AG09319 (cell line): Measurements from ENCODE around the gene CLTRN.

Experiments
- DNase-seq: peaks from one replicate; pipeline ENCODE4 v3.0.0-alpha.2; 2010; ENCODE audit warnings: low read depth; ENCODE audit errors: extremely low read depth
- CTCF ChIP-seq: IDR thresholded peaks from 2 replicates; pipeline ENCODE4 v1.5.1; 2011; ENCODE audit warnings: low read depth, mild to moderate bottlenecking, inconsistent platforms, low read length, moderate library complexity

CLTRN gene

DNA sequence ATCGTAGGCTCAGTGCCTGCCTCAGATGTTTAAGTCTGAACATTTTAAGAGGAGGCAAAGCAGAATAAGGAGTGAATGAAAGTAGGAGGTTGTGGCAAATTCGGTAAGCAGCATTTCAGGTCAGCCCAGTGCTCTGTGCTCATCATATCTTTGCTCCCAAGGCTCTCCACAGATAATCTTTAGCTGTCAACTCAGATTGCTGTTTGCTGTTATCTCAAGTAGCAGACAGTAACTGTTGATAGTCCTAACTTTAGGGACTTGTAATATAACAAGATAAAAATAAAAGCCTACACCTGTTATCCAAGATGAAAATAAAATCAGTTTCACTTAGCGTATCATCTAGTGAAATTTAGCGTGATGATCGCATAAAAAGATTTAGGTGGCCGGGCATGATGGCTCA, 18.6 kb upstream of the CLTRN start:
- DNase-seq: no peak
- TF ChIP-seq CTCF: no peak

DNA sequence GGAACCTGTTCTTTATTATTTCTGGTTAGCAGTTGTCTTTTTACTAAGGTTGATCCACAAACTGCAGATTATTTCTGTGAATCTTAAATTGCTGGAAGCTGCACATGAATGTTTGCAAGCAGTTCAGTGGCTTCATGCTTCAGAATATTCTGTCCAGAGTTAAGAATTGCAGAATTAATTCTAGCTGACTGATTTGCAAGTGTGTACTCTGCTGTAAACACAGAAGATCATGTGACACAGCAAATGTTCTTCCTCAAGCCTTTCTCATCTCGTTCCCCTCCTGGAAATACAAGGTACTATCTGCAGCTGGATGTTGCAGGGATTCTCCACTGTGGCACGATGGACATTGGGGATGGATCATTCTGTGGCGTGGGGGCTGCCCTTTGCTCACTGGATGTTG, 16.8 kb upstream of the CLTRN start:
- TF ChIP-seq CTCF: no peak
- DNase-seq: no peak

DNA sequence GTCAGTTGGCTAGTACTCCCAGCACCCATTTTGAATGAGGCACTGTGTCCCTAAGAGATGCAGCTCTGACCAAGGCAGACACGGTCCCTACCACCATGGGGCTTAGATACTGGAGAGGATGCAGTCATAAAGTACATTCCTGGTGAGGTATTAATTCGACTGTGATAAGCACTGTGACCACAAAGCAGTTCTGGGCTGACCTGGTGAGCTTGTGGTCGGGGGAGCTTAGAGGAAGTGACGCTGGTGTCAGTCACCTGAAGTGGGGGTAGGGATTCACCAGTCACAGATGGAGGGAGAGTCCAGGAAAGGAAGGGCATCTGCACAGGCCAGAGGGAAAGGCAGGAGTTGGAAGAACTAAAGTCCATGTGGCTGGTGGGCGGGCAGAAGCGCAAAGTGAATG, 15.8 kb upstream of the CLTRN start:
- DNase-seq: no peak
- TF ChIP-seq CTCF: no peak

GRCh38 chrX:15679246-15679645, 14.6 kb upstream of the CLTRN start:
- TF ChIP-seq CTCF: no peak

GRCh38 chrX:15678339-15678738, 13.7 kb upstream of the CLTRN start:
- no peak for TF ChIP-seq CTCF

More at GRCh38 chrX:15679246-15679645, 14.6 kb upstream of the CLTRN start:
- DNase-seq: no peak

GRCh38 chrX:15676886-15677285, 12.3 kb upstream of the CLTRN start:
- no peak for TF ChIP-seq CTCF
- no peak for DNase-seq

More at GRCh38 chrX:15678339-15678738, 13.7 kb upstream of the CLTRN start:
- DNase-seq: no peak

- no peak for TF ChIP-seq CTCF
- no peak for DNase-seq
These were observed 10.9 kb upstream of the CLTRN start for GRCh38 chrX:15675490-15675921.
